ENCODE data around the gene FAM186B. TPM values are rescaled to one million over a fixed set of nuclear protein-coding genes. Genes with fewer than 3 reads are reported as not detected.

FAM186B gene
- total and polyA plus RNA-seq, 2 experiments from 2014 or later, result 0.21 to 0.38 TPM

DNA sequence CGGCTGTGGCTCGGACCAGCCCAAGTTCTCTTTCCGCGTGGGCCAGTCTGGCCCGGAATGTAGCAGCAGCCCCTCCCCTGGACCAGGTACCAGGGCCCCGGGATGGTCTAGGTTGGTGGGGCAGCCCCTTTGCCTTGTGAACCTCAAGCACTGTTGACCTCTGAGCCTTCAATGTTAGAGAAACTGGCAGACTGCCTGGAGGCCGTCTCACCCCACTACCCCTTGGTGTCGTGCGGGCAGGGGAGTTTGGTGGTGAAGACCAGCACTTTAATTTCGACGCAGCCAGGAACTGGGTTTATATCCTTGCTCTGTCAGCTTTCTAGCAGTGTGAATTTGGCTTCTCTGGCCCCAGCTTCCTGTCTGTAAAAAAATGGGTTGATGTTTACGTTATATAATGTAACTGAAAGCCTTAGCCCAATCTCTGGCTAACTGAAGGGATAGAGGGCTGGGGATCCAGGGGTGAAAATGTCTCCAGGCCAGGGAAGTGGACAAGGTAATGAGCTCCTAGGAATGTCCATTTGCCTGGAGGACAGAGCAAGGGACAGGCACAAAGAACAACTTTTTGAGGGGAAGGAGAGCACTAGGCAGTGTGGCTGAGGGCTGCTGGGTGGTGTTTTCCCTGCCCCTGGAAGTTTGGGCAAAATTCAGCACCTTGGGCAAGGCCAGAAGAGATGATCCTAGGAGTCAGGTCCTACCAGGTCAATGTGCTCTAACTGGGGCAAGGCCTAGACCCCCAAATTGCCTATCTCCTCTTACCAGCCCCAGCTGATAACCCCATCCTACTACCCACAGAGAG is 48.9 kb downstream of the FAM186B start:
- Mint-ChIP-seq H3K27ac (no peak overlapping the region), H3K4me1 (no peaks in the 10 kb centered on the region), H3K27me3 (ENCODE audit: insufficient read depth, low read depth, poor library complexity) (peaks cover 10% of the 10 kb centered on the region), H3K9me3 (no peaks in the 10 kb centered on the region), H3K36me3 (ENCODE audit: low read depth) (peaks cover 33% of the 10 kb centered on the region), H3K4me3 (no peak overlapping the region)
- TF ChIP-seq, protein P1, sequence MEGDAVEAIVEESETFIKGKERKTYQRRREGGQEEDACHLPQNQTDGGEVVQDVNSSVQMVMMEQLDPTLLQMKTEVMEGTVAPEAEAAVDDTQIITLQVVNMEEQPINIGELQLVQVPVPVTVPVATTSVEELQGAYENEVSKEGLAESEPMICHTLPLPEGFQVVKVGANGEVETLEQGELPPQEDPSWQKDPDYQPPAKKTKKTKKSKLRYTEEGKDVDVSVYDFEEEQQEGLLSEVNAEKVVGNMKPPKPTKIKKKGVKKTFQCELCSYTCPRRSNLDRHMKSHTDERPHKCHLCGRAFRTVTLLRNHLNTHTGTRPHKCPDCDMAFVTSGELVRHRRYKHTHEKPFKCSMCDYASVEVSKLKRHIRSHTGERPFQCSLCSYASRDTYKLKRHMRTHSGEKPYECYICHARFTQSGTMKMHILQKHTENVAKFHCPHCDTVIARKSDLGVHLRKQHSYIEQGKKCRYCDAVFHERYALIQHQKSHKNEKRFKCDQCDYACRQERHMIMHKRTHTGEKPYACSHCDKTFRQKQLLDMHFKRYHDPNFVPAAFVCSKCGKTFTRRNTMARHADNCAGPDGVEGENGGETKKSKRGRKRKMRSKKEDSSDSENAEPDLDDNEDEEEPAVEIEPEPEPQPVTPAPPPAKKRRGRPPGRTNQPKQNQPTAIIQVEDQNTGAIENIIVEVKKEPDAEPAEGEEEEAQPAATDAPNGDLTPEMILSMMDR (conservative IDR thresholded peaks at IDR 0.05; ENCODE audit: low read depth in 2 of 2), result no peak
- TF ChIP-seq EZH2phosphoT487 (IDR thresholded peaks at IDR 0.05; ENCODE audit: unreplicated experiment), result no peak
- TF ChIP-seq NANOG (IDR thresholded peaks at IDR 0.05; ENCODE audit: borderline replicate concordance), result no peak
- no peak for TF ChIP-seq STAT1 (IDR thresholded peaks at IDR 0.05; ENCODE audit: unreplicated experiment)
- no peak for TF ChIP-seq JUNB (IDR thresholded peaks at IDR 0.05; ENCODE audit: unreplicated experiment)
- Histone ChIP-seq H3K4me3 (no peak overlapping the region), H3K4me1 (ENCODE audit: insufficient read depth) (no peaks in the 10 kb centered on the region), H3K27ac (ENCODE audit: low read depth) (no peak overlapping the region), H3K9me2 (ENCODE audit: insufficient read depth) (no peaks in the 10 kb centered on the region), H4K20me1 (replicated peaks; ENCODE audit: insufficient read depth) (no peaks in the 10 kb centered on the region), H3K36me3 (ENCODE audit: insufficient read depth) (peaks cover 13% of the 10 kb centered on the region), H3K27me3 (ENCODE audit: insufficient read depth) (peaks cover 16% of the 10 kb centered on the region; the same call in 1 of the 2 replicates), H3F3A (replicated peaks; ENCODE audit: low read depth) (no peaks in the 10 kb centered on the region), H2AFZ (no peak overlapping the region), H3K4me2 (no peak overlapping the region), H3K79me2 (replicated peaks; ENCODE audit: insufficient read depth) (no peaks in the 10 kb centered on the region)
- DNase-seq (ENCODE audit: low spot score), result no peak
- ATAC-seq, result no peak

DNA sequence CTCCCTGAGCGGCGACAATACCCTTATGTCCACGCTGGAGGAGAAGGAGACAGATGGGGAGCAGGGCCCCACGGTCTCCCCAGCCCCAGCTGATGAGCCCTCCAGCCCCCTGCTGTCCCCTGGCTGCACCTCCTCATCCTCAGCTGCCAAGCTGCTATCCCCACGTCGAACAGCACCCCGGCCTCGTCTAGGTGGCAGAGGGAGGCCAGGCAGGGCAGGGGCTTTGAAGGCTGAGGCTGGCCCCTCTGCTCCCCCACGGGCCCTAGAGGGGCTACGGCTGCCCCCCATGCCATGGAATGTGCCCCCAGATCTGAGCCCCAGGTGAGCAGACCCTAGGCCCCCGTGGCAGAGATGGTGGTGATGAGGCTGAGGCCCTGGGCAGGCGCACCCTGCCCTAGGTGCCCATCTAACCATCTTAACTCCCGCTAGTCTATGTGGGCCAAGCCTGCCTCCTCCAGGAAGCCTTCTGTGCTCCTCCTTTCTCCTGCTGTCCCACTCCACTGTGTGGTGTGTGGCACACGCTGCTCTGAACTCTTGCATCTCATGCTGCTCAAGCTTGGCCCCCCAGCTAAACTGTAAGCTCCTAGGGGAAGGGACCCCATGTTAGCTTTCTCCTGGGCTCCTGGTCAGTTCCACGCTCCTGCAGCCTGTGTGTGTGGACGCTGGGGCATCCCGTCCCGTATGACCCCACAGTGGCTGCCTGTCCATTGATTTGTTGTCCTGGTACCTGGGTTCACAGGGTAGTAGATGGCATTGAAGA is 49.6 kb downstream of the FAM186B start:
- Histone ChIP-seq H3K27me3 (ENCODE audit: insufficient read depth) (peaks cover 23% of the 10 kb centered on the region; the same call in 1 of the 2 replicates), H3K79me2 (replicated peaks; ENCODE audit: insufficient read depth) (no peaks in the 10 kb centered on the region), H3K27ac (ENCODE audit: low read depth) (no peak overlapping the region), H3K36me3 (ENCODE audit: insufficient read depth) (peaks cover 7% of the 10 kb centered on the region; the same call in 1 of the 2 replicates), H3K9me2 (ENCODE audit: insufficient read depth) (no peaks in the 10 kb centered on the region), H2AFZ (no peak overlapping the region), H3K4me1 (ENCODE audit: insufficient read depth) (no peaks in the 10 kb centered on the region), H3K4me2 (no peak overlapping the region), H3F3A (replicated peaks; ENCODE audit: low read depth) (no peaks in the 10 kb centered on the region), H4K20me1 (replicated peaks; ENCODE audit: insufficient read depth) (no peaks in the 10 kb centered on the region), H3K4me3 (no peak overlapping the region)
- Mint-ChIP-seq H3K4me1 (no peaks in the 10 kb centered on the region), H3K36me3 (ENCODE audit: low read depth) (peaks cover 26% of the 10 kb centered on the region), H3K27me3 (ENCODE audit: insufficient read depth, low read depth, poor library complexity) (peaks cover 15% of the 10 kb centered on the region), H3K4me3 (no peak overlapping the region), H3K9me3 (no peaks in the 10 kb centered on the region), H3K27ac (no peak overlapping the region)
- ATAC-seq (no peak), DNase-seq (ENCODE audit: low spot score) (no peak)
- TF ChIP-seq EZH2phosphoT487 (IDR thresholded peaks at IDR 0.05; ENCODE audit: unreplicated experiment), result no peak
- no peak for TF ChIP-seq CREB1 (CRISPR knock-in tag; IDR thresholded peaks at IDR 0.05; ENCODE audit: low read depth)
- TF ChIP-seq ZNF114 (CRISPR knock-in tag; IDR thresholded peaks at IDR 0.05), result no peak
- no peak for TF ChIP-seq JUNB (IDR thresholded peaks at IDR 0.05; ENCODE audit: unreplicated experiment)
- TF ChIP-seq STAT1 (IDR thresholded peaks at IDR 0.05; ENCODE audit: unreplicated experiment), result no peak
- TF ChIP-seq, protein P2, sequence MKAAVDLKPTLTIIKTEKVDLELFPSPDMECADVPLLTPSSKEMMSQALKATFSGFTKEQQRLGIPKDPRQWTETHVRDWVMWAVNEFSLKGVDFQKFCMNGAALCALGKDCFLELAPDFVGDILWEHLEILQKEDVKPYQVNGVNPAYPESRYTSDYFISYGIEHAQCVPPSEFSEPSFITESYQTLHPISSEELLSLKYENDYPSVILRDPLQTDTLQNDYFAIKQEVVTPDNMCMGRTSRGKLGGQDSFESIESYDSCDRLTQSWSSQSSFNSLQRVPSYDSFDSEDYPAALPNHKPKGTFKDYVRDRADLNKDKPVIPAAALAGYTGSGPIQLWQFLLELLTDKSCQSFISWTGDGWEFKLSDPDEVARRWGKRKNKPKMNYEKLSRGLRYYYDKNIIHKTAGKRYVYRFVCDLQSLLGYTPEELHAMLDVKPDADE (IDR thresholded peaks at IDR 0.05), result no peak
- TF ChIP-seq POLR2AphosphoS5 (IDR thresholded peaks at IDR 0.05; ENCODE audit: low read depth), result peak; percentile 30; the same call in 1 of the 2 replicates
- TF ChIP-seq, protein P3, sequence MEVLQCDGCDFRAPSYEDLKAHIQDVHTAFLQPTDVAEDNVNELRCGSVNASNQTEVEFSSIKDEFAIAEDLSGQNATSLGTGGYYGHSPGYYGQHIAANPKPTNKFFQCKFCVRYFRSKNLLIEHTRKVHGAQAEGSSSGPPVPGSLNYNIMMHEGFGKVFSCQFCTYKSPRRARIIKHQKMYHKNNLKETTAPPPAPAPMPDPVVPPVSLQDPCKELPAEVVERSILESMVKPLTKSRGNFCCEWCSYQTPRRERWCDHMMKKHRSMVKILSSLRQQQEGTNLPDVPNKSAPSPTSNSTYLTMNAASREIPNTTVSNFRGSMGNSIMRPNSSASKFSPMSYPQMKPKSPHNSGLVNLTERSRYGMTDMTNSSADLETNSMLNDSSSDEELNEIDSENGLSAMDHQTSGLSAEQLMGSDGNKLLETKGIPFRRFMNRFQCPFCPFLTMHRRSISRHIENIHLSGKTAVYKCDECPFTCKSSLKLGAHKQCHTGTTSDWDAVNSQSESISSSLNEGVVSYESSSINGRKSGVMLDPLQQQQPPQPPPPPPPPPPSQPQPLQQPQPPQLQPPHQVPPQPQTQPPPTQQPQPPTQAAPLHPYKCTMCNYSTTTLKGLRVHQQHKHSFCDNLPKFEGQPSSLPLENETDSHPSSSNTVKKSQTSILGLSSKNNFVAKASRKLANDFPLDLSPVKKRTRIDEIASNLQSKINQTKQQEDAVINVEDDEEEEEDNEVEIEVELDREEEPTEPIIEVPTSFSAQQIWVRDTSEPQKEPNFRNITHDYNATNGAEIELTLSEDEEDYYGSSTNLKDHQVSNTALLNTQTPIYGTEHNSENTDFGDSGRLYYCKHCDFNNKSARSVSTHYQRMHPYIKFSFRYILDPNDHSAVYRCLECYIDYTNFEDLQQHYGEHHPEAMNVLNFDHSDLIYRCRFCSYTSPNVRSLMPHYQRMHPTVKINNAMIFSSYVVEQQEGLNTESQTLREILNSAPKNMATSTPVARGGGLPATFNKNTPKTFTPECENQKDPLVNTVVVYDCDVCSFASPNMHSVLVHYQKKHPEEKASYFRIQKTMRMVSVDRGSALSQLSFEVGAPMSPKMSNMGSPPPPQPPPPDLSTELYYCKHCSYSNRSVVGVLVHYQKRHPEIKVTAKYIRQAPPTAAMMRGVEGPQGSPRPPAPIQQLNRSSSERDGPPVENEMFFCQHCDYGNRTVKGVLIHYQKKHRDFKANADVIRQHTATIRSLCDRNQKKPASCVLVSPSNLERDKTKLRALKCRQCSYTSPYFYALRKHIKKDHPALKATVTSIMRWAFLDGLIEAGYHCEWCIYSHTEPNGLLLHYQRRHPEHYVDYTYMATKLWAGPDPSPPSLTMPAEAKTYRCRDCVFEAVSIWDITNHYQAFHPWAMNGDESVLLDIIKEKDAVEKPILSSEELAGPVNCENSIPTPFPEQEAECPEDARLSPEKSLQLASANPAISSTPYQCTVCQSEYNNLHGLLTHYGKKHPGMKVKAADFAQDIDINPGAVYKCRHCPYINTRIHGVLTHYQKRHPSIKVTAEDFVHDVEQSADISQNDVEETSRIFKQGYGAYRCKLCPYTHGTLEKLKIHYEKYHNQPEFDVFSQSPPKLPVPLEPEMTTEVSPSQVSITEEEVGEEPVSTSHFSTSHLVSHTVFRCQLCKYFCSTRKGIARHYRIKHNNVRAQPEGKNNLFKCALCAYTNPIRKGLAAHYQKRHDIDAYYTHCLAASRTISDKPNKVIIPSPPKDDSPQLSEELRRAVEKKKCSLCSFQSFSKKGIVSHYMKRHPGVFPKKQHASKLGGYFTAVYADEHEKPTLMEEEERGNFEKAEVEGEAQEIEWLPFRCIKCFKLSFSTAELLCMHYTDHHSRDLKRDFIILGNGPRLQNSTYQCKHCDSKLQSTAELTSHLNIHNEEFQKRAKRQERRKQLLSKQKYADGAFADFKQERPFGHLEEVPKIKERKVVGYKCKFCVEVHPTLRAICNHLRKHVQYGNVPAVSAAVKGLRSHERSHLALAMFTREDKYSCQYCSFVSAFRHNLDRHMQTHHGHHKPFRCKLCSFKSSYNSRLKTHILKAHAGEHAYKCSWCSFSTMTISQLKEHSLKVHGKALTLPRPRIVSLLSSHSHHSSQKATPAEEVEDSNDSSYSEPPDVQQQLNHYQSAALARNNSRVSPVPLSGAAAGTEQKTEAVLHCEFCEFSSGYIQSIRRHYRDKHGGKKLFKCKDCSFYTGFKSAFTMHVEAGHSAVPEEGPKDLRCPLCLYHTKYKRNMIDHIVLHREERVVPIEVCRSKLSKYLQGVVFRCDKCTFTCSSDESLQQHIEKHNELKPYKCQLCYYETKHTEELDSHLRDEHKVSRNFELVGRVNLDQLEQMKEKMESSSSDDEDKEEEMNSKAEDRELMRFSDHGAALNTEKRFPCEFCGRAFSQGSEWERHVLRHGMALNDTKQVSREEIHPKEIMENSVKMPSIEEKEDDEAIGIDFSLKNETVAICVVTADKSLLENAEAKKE (CRISPR knock-in tag; IDR thresholded peaks at IDR 0.05), result no peak

Data from GM23338 (cell line).